GM04504 (cell line): Measurements from ENCODE around the gene MAN2A1.

Experiments
- DNase-seq: peaks from one replicate; pipeline ENCODE4 v3.0.0-alpha.2; 2012; ENCODE audit warnings: low read depth

Gene MAN2A1

GRCh38 chr5:109908366-109908765 is 218.6 kb downstream of the MAN2A1 start:
- DNase-seq = no peak

DNA sequence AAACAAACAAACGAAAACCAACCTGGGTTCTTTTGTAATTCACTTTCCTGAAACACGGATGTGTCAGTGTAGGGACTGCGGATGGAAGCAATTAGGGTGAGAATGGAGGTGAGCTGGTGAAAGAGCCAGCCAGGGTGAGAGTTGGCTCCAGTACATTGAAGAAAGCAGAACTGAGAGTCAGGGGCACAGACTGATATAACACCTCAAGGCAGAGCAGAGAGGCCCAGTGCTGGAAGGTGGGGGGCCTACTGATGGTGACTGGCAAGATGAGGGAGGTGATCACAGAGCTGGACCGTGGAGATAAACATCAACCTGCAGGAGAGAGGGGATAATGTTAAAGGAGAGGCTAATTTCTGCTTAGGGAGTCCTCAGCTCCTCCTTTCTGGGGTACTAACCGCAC is 221.1 kb downstream of the MAN2A1 start:
- DNase-seq = no peak

DNA sequence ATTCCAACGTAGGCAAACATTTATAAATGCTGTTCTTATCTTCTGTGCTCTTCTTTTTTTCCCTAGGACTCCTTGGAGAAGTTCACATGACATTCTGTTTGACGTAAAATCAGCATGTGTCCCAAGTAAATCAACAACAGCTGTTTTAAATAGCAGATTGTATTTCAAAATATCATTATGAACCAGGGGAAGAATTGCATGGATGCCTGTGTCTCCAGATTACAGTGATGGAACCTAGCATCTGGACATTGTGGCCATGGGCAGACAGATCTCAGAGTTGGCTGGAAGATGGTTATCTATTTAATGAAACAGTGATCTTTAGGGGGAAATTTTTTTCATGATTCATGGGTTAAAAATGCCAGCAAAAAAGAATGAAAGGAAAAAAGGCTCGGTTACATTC is 222.0 kb downstream of the MAN2A1 start:
- peak; percentile 69 for DNase-seq

- DNase-seq = no peak
Measured at GRCh38 chr5:109914906-109915305, 225.2 kb downstream of the MAN2A1 start.

DNA sequence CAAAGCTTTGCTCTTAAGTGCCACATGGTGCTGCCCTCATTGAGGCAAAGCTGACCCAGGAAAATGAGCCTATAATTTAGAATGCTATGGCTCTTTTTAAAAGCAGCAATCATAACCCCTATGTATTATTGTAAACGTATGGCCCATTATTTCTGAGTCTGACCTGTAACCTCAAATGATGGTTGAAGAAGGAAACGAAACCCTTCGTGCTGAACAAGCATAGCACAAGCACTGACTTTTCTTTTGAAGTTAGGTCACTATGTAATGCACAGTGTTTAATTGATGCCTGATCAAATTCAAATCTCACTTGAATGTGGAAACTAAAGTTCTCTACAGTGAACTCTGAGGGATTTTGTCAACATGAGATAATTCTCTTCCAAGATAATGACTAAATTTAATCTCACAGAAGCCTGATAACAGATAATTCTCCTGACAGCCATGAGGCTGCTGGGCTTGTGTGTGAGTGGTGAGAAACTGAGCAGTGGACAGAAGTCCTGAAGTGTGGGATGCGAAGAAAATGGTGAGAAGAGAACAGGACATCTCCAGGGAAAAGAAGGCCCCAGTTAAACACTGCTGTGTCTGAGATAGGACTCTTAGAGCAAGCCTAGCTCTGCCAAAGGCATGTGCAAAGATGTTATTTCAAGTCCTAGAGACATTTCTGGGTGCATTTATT is 226.9 kb downstream of the MAN2A1 start:
- DNase-seq = no peak
